GM12872 (cell line): ENCODE results near the gene NTRK2.

Experiments
- TF ChIP-seq, protein P1 (sequence below): IDR thresholded peaks from 3 replicates; pipeline ENCODE4 v1.5.1; 2011; ENCODE audit warnings: low read depth, mild to moderate bottlenecking, low read length, moderate library complexity; ENCODE audit not compliant: insufficient read depth

Gene NTRK2

DNA sequence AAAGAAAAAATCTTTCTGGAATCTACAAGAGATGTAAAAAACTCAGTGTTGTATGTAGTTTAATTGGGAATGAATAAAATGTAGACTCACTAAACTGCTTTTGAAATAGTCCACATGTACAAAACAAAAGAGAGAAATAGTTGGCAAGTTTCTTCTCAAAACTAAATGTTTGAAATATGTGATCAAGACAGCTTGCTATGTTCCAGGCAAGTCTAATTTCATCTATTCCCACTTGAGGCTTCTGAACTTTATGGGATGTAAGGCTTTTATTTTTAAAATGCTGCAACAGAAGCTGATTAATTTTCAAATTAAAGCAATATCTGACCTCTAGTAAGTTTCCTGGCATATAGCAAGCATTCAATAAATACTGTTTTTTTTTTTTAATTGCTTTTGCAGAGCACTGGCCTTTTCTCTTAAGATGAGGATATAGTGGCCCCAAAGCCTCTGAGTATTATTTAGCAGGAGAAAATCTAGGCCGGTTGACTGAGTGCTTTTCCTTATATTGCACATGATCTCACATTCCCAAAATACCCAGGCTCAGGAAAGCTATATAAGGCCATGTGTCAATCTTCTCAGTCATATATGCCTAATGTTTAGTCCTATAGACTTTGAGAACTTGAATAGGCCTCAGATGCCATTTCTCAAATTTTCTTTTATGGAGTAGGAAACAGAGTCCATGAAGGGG lies 183.2 kb downstream of the NTRK2 start:
- TF ChIP-seq, protein P1, sequence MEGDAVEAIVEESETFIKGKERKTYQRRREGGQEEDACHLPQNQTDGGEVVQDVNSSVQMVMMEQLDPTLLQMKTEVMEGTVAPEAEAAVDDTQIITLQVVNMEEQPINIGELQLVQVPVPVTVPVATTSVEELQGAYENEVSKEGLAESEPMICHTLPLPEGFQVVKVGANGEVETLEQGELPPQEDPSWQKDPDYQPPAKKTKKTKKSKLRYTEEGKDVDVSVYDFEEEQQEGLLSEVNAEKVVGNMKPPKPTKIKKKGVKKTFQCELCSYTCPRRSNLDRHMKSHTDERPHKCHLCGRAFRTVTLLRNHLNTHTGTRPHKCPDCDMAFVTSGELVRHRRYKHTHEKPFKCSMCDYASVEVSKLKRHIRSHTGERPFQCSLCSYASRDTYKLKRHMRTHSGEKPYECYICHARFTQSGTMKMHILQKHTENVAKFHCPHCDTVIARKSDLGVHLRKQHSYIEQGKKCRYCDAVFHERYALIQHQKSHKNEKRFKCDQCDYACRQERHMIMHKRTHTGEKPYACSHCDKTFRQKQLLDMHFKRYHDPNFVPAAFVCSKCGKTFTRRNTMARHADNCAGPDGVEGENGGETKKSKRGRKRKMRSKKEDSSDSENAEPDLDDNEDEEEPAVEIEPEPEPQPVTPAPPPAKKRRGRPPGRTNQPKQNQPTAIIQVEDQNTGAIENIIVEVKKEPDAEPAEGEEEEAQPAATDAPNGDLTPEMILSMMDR: no peak

DNA sequence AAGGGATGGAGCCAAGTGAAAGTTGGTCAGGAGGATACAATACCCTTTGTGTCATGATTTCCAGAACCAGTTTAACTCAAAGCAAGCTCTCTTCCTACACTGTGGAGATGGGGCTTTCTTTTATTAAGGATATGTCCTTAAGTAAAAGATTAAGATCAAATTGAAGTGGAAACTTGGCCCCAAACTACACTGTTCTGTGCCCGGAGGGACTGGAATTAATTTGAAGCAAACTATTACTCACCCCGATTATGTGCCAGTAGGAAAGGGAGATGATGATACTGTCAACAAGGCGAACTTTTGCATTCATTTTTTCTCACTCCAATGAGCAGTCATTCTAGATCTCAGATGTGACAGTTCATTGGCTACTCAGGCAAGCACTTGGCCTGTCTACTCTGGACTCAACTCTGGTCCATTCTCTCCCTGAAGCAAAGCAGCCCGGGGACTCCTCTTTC lies 186.7 kb downstream of the NTRK2 start:
- TF ChIP-seq, protein P1: no peak

DNA sequence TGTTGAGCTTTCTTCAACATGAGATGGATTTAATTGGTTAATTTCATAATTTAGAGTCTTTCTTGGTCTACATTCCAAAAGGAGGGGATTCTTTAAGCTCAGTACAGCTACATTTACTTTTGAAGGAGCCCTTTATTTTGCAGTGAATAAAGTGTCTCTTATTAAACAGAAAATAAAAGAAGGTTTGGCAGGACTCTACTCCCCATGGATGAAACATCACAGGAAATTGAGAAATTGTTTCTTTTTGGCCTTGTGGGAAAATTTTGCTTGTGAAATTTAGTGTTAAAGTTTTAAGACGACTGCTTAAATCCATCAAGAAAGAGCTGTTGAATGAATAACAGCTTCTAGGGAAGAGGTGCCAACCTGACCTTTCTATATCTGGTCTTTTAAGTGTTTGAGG lies 187.7 kb downstream of the NTRK2 start:
- TF ChIP-seq, protein P1: no peak

GRCh38 chr9:84858364-84858763 lies 188.8 kb downstream of the NTRK2 start:
- TF ChIP-seq, protein P1: no peak

DNA sequence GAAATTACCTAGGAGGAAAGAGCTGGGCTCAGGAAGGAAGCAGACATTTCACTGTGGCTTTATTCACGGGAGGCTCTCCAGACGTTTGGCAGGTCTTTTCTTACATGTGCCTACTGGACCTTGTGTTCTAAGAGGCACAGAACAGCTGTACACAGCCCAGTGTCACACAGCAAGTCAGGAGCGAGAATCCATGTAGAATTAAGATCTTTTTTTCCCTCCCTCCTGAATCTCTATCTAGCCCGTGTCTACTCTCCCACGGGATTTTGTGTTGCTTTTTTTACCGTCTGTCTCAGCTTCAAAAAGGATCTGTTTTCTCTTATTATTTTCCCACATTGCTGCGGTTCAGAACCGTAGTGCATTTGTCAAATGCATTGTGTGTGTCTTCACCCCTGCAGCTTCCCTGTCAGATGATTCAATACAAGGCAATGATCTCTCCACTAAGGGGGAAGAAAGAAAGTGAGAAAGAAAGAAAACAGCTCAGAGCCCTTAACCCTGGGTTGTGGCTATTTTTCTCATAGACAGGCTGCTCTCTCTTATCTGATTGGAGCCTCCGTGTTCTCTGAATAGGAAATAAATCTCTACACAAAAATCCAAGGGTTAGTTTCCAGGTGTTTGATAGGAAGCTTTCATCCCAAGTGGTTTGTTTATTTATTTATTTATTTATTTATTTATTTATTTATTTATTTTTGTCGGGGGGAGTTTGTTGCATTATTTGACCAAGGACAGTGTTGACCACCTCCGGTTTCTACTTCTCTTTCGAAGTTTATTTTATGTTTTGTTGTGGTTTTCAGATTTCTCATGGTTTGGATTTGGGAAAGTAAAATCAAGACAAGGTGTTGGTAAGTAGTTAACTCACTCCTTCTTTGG lies 191.0 kb downstream of the NTRK2 start:
- TF ChIP-seq, protein P1: no peak

- TF ChIP-seq, protein P1: no peak
Measured at GRCh38 chr9:84861455-84861854, 191.9 kb downstream of the NTRK2 start.

GRCh38 chr9:84862308-84862707 lies 192.8 kb downstream of the NTRK2 start:
- TF ChIP-seq, protein P1: no peak
